Stimulated activated naive CD8-positive, alpha-beta T cell treated with anti-CD3 and anti-CD28 coated beads, Interleukin-15, Interleukin-2, amounts not matched to agents 100 U/mL and 50 U/mL, for 24 hours (primary cell): ENCODE results near the gene GAD1.
A peak's percentile ranks its signal among the peaks of the same experiment; 100 is the strongest.

Source experiments
- ATAC-seq: fragments of 150-1000 bp; cut with Tn5 transposase; one replicate; pipeline ENCODE4 v1.10.0; 2021
- DNase-seq: peaks from one replicate; pipeline ENCODE4 v3.0.0; 2021

Gene GAD1

DNA sequence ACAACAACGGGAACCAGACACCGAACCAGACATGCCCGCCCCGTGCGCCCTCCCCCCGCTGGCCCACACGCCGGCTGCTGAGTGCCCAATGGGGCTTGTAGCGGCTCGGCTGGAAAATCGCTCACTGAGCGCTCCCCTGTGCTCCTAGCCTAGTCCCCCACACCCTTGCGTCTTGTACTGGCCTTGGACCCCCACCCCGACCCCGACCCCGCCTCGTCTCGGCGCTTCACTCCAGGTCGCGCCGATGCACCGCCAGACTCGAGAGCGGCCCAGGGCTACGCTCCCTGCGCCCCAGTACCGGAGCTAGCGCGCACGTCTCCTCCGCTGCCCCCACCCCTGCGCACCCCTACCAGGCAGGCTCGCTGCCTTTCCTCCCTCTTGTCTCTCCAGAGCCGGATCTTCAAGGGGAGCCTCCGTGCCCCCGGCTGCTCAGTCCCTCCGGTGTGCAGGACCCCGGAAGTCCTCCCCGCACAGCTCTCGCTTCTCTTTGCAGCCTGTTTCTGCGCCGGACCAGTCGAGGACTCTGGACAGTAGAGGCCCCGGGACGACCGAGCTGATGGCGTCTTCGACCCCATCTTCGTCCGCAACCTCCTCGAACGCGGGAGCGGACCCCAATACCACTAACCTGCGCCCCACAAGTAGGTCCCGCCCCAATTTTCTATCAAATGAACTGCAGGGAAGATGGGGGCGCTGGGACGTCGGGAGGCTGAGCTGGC, 1.5 kb downstream of the GAD1 start:
- ATAC-seq: no peak
- peak; percentile 21 for DNase-seq

DNA sequence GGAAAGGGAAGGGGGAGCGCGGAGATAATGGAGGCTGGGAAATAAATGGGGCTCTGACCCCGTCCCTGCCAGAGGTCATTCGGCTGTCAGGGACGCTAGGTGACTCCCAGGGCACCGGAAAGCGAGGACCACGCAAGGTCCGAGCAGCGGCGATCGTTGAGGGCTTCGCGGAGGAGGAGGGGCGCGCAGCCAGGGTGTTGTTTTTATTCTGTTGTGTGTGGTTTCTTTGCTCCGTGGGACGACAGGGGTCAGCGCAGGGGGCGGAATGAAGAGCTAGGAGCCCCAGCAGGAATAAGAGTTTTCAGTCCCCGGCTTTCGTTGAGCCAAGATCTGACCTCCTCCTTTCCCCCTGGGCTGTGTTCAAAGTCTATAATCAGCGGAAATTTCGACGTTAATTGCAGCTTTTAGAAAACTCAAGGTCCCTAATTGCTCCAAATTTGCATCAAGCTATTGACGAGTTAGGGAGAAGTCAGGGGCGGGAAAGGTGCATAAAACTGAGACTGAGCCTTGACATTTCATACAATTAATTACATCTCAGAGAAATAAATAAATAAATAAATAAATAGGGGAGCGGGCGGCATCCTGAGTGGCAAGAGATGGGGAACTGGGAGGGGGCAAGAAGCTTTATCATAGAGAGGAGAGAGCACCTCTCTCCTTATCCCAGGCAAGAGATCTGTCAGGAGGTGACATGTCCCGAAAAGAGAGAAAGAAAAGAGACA, 2.2 kb downstream of the GAD1 start:
- ATAC-seq (no peak), DNase-seq (no peak)

DNA sequence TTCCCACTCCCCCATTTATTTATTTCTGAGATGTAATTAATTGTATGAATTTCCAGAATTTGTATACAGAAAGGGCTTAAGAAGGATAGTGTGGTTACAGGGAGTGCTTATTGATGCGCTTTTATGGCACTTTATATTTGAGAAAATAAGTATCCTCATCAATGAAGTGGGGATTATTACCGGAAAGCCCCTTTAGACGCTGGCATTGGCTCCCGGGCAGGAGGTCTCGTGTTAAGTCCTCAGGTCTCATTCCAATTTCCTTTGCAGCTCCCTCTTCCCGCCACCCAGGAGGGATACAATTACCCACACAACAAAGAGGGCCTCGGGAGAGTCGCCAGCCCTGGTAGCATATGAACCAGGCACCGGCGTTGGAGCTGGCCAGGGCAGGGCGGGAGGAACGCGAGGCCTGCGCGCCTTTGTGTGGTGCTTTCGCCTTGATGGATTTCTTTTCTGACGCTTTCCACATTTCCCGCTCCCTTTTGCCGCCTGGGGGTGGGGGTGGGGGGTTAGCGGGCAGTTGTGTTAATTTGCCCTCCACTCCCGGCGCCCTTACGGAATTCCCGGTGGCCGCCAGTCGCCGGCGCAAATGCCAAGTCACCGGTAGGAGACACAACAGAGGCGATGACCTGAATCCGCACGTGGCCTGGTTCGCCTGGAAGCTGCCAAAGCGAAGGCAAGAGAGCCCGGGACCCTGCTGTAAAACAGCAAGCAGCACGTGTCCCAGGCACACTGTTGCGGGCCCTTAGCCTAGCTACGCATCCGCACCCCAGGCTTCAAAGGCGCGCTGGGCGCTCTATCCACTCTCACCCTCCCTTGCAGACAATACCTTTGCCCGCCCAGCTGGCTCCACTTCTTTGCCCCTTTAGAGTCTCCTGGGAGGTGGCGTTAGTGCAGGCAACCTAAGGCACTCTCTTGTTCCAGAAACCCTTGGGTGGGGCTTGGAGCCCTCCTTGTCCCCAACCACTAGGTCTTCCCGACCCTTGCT, 3.3 kb downstream of the GAD1 start:
- ATAC-seq (no peak), DNase-seq (peak; percentile 13)

DNA sequence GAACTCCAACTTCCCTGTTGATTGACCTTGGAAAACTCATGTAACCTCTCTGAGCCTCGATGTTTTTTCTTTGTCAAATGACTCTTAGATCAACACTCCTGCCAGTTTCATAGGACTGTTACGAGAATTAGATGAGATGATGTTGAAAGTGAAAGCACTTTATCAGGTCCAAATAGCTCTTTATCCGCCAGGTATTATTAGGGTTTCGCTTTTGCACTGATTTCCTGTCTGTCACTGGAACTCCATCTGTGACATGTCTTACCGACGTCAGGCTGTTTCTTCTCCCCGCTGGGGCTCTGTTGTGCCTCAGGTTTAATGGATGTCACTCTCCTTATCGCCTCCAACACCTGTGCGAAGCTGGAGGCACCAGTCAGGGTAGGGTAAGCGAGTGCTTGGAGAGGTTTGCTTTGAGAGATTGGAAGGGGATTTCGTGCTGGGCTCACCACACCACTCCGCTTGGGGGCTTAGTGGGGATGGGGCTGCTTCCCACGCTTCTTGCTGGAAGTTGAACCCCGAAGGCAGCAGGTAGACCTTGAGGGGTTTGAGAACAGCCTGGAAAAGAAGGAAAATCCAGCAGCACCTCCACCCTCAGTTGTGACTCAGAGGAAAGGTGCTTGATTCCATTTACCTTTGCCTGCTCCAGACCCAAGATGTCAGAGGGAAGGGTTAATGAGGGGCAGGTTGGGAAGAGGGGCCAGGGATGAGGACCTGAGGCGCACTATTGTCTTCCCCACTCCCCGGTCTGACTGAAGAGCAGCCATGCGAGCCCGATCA, 4.3 kb downstream of the GAD1 start:
- ATAC-seq (no peak), DNase-seq (no peak)

DNA sequence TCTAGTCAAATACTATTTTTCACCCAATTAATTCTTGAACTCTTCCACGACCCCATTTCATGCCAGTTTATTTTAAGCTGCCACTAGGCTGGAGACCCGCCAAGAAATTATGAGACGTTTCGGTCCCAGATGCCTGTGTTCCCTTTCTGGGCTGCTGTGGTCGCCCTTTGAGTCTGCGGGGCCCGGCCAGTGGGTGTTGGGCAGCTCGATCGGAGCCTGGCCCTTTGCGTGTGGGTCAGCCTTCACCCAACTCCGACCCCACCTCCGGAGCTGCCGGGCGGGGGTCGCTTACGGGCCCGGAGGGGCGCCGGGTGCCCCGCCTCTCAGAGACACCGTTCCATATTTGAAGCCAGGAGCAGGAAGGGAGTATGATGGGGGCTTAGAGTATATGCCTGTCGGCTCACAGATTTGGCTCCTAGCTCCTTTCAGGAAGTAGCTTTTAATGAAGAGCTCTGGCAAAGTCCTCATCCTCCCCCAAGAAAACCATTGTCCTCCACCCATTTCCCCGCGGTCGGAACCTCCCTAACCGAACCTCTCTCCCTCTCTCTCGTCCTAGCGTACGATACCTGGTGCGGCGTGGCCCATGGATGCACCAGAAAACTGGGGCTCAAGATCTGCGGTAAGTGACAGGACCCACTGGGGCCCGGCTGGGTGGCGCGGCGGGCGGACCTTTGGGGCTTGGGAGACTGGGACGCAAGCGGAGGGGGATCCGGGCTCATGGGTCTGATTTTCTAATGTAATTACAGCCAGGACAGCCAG, 5.0 kb downstream of the GAD1 start:
- DNase-seq (no peak), ATAC-seq (no peak)

DNA sequence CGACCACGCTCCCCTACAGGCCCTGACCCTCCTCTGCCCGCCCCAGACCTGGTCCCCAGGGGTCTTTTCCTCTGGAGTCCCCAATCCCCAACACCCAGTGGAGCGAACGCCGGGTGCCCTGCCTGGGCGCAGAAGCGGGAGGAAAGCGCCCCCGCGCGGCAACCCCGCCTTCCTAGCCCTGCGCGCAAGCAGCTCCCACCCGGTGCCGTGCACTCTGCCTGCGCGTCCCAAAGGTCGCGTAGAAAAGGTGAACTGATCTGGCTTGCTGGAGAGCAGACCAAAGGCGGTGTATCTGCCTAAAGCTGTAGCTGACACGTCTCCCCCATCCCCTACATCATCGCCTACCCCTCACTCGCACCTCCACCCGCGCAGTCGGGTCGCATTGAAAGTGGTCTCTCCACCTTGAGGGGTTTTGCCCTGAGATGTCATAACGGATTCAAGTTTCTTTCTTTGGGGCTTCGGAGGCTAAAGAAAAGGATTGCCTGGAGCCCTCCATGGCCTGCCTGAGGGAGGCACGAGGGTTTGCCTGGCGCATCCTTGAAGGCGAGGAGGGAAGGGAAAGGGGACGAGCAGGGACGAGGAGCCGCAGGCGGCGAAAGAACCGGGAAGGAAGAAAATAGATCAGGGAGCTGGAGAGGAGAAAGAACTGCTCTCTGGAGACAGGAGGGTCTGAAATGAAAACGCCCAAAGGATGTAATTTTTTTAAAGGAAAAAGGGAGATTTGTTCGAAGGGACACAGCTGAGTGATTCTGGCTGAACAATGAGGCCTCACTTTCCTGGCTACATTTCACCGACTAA, 5.8 kb downstream of the GAD1 start:
- ATAC-seq: peak; percentile 57
- peak; percentile 69 for DNase-seq

DNA sequence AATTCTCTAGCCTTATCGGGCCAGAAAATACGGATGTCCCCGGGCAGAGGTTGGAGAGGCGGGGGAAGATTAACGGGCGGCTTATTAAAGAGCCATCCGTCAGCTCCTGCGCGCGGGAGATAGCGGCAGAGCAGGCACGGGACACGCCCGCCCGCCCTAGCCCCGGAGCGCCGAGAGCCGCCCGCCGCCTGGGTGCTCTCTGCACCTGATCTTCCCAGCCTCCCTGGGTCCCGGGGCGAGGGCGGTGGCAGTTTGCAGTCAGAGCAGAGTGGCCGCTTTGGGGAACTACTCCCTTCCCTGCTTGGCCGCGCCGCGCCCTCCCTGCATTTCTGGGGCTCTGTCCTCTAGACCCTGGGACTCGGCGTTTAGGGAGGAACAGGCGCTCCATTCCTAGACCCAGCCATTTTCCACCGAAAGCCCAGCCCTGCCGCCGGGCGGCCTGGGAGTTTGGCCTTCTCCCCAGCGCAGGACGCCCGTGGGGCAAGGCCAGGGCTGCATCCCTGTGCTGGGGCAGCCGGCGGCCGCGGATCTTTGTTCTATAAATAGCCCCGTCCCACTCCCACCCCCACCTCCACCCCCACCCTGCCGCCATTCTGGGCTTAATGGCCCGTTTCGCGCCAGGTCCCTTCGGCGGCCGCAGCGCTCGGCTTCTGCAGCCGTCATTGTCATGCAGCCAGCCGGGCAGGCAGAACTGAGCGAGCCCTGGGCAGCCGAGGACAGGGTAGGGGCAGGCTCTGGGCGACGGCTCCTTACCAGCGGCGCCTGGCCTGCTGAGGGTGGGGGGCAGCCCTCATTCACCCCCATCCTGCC, 6.6 kb downstream of the GAD1 start:
- peak; percentile 35 for DNase-seq
- ATAC-seq: peak; percentile 16

DNA sequence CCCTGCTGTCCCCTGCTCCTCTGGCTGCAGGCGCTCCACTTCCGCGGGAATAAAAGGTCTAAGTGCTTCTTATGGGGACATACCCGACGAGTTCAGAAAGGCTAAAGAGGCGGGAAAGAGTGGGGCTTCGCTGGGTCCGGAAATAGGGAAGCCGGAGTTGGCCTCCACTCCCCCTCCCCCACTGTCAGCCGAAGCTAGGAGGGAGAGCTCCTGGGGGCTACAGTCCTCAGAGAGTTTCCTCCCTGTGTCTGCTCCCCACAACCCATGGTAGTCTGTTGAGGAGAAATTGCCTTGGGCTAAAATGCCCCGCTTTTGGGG, 7.2 kb downstream of the GAD1 start:
- DNase-seq: no peak

DNA sequence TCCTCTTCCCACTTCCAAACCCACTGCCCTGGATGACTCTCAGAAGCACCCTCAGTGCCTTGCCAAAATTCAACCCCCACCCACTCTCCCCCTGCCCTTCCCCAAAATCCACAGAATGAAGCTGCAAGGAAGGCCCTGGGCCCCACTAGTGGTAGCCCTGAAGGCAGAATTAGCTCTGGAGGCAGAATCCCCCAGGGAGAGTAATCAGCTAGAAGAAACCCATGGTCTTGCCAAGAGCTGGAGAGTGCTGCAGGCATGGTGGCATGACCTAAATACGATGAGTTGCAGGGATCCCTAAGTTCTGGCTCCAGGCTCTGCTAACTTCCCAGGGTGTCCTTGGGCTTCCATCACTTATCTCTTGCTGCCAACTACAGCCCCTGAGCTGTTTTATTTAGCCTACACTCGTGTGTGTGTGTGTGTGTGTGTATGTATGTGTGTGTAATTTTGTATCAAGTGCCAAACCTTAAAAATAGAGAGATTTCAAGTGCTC, 7.9 kb downstream of the GAD1 start:
- no peak for DNase-seq

More for the DNA sequence above, 7.2 kb downstream of the GAD1 start:
- ATAC-seq: no peak

DNA sequence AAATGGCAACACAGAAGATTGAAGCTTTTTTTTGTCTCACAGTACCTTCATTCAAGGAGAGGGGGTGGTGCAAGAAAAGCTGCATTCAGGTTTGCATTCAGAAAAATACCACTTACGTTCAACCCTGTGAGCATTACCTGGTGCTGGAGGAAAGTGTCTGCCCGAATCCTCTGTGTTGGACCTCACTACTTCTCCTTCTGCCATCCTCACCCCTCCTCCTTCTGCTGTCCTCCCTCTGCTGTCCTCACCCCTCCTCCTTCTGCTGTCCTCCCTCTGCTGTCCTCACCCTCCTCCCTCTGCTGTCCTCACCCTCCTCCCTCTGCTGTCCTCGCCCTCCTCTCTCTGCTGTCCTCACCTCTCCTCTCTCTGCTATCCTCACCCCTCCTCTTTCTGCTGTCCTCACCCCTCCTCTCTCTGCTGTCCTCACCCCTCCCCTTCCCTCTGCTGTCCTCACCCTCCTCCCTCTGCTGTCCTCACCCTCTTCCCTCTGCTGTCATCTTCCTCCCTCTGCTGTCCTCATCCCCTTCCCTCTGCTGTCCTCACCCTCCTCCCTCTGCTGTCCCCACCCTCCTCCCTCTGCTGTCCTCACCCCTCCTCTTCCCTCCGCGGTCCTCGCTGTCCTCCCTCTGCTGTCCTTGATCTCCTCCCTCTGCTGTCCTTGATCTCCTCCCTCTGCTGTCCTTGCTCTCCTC, 11.3 kb downstream of the GAD1 start:
- ATAC-seq: no peak
- DNase-seq: no peak

More for the DNA sequence above, 7.9 kb downstream of the GAD1 start:
- no peak for ATAC-seq

DNA sequence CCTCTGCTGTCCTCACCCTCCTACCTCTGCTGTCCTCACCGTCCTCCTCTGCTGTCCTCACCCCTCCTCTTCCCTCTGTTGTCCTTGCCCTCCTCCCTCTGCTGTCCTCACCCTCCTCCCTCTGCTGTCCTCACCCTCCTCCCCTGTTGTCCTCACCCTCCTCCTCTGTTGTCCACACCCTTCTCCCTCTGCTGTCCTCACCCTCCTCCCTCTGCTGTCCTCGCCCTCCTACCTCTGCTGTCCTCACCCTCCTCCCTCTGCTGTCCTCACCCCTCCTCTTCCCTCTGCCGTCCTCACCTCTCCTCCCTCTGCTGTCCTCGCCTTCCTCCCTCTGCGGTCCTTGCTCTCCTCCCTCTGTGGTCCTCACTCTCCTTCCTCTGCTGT, 11.8 kb downstream of the GAD1 start:
- ATAC-seq (no peak), DNase-seq (no peak)

DNA sequence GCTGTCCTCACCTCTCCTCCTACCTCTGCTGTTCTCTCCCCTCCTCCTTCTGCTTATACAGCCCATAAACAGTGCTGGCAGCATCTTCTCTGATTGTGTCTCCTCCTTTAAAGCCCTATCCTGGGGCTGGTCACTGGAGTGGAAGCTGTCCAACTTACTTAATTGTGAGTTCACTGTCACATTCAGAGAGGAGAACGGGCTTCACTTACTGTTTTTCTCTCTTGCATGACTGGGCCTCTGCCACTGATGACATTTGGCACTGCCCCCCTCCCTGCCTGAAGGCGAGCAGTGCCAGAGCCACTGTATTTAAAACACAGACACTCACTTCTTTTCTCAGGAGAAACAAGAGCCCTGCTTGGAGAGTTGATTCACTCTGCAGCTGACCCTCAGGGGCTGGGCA, 12.3 kb downstream of the GAD1 start:
- no peak for ATAC-seq
- no peak for DNase-seq

DNA sequence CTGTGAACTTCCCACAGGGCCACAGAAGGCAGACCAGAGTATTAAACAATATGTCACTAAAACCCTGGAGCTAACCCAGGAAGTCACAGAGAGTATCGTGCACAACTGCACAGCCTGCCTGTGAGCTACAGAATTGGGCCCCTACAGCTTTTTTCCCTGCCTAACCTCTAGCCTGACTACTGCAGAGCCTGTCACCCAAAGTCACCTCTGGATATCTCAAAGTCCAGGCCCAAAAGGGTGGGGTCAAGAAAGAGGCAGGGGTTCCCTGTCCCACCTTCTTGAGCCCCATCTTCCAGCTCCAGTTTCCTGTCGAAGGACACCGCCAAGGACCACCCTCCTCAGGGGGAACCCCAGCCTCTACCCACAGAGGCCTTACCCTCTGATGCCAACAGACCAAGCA, 13.5 kb downstream of the GAD1 start:
- DNase-seq (no peak), ATAC-seq (no peak)

DNA sequence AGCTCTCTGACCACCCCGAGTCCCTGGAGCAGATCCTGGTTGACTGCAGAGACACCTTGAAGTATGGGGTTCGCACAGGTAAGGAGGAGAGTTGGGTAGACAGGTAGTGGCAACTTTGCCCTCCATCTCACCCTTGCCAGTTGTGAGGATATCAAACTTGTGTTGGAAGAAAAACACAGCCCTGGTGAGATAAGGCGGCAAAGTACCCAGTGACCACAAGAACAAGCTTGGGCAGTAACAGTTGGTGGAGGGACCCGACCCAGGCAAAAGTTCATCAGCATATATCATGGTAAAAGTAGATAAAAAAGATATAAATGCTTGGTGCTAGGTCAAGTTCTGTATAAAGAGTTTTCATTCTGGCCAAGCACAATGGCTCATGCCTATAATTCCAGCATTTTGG, 14.4 kb downstream of the GAD1 start:
- DNase-seq: no peak
- ATAC-seq: no peak

DNA sequence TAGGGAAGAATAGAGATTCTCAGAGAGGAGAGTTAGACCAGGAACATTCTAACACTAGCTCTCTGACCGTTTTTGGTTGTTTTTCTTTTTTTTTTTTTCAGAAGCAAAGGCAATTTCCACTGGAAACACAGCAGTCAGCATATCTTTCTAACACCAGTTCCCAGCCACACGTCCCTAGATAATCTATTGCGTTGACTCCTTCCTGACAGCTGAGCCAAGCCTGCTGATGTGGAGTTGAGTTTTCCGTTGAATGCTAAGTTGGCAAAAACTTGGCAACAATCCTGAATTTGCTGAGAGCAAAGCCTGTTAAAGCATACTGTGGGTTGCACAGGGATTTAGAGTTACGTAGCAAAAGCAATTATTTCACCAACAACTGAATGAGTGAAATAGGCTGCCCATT, 19.3 kb downstream of the GAD1 start:
- no peak for ATAC-seq
- DNase-seq: no peak

DNA sequence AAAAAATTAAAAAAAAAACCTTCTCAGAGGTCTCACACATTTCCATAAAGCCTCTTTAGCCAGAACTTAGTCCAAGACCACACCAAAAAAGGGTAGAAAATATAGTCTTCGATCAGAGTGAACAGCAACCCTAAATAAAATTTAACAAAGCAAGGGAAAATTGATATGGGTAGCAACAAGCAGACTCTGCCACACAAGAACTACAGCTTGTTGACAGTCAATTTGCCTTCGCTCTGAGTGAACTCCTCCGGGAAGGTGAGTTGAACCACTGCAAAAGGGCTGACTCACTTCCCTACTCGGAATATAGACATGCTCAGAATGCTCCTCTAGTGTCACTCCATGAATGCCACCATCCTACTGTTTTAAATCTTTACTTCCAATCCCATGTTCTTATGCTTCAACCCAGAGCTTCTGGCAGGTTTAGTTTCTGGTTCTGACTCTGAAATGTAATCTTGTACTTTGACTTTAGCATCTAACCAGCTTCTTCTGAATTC, 24.1 kb downstream of the GAD1 start:
- no peak for DNase-seq
- ATAC-seq: no peak

DNA sequence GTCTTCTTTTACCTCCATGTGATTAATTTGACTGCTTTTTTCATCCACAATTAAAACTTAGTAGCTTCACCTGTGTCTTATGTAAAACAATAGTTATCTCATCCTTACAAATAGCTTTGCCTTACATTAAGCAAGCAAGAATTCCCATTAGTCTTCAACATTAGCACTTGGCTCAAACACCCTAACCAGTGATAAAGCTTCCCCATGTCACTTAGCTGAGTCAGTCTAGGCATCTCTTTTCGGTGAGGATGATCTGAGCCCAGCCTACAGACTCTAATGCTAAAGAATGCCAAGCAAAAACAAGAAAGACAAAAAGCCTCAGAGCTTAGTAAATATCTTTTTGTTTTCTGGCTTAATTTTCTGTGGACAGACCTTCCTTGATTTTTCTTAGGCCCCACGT, 26.1 kb downstream of the GAD1 start:
- DNase-seq (no peak), ATAC-seq (no peak)

DNA sequence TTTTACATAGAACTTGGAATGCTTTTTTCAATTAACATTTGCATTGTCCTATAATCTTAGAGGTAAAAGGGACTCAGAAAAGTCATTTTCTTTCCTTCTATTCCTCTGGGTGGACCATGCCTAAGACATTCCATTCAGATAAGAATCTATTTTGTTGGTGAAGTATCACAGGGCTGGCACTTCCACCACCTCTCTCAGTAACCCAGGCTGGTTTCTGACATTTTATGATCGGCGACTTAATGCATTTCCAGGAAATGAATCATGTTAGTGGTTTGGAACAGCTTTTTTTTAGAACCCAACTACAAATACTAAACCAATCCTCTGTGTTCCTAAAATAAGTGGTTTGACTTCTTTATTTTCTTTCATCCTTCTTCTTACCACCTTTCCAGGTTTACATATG, 27.0 kb downstream of the GAD1 start:
- DNase-seq (peak; percentile 30), ATAC-seq (peak; percentile 92)

DNA sequence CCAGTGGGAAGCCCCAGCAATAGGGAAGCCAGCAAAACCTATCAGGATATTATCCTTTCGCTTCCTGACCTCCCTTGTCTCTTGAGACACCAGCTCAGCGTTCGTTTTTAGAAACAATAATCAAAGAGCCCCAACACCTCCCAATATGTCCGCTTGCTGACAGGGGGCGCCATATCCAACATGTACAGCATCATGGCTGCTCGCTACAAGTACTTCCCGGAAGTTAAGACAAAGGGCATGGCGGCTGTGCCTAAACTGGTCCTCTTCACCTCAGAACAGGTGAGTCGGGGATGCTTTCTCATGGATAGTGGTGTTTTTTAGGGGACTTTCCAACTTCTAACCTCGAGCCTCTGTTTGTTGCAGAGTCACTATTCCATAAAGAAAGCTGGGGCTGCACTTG, 28.7 kb downstream of the GAD1 start:
- ATAC-seq (no peak), DNase-seq (peak; percentile 60)
